ENCODE measurements around the gene PTPRD.

The PTPRD gene

GRCh38 chr9:8738945-8739344 lies 1873.9 kb downstream of the PTPRD start:
- TF ChIP-seq TAF1 (IDR thresholded peaks at IDR 0.05; ENCODE audit: borderline replicate concordance, insufficient read depth, low read length) = no peak
- TF ChIP-seq POLR2AphosphoS5 (IDR thresholded peaks at IDR 0.05; ENCODE audit: low read depth, low read length) = no peak
- no peak for TF ChIP-seq FOXP2 (optimal IDR thresholded peaks at IDR 0.05; ENCODE audit: borderline replicate concordance, extremely low read depth, extremely low read length, insufficient read depth)
- no peak for TF ChIP-seq SIN3A (IDR thresholded peaks at IDR 0.05; ENCODE audit: borderline replicate concordance, insufficient read depth, low read length)
- no peak for TF ChIP-seq REST (IDR thresholded peaks at IDR 0.05; ENCODE audit: insufficient read depth in 1 of 2, low read depth in 2 of 2, low read length in 2 of 2)

- TF ChIP-seq TAF1 (IDR thresholded peaks at IDR 0.05; ENCODE audit: borderline replicate concordance, insufficient read depth, low read length) = no peak
- TF ChIP-seq POLR2AphosphoS5 (IDR thresholded peaks at IDR 0.05; ENCODE audit: low read depth, low read length) = no peak
- no peak for TF ChIP-seq REST (IDR thresholded peaks at IDR 0.05; ENCODE audit: insufficient read depth in 1 of 2, low read depth in 2 of 2, low read length in 2 of 2)
- TF ChIP-seq SIN3A (IDR thresholded peaks at IDR 0.05; ENCODE audit: borderline replicate concordance, insufficient read depth, low read length) = no peak
- no peak for TF ChIP-seq FOXP2 (optimal IDR thresholded peaks at IDR 0.05; ENCODE audit: borderline replicate concordance, extremely low read depth, extremely low read length, insufficient read depth)
These were observed 1876.0 kb downstream of the PTPRD start for GRCh38 chr9:8736805-8737204.

- TF ChIP-seq REST (IDR thresholded peaks at IDR 0.05; ENCODE audit: insufficient read depth in 1 of 2, low read depth in 2 of 2, low read length in 2 of 2) (no peak), POLR2AphosphoS5 (IDR thresholded peaks at IDR 0.05; ENCODE audit: low read depth, low read length) (no peak), SIN3A (IDR thresholded peaks at IDR 0.05; ENCODE audit: borderline replicate concordance, insufficient read depth, low read length) (no peak), FOXP2 (optimal IDR thresholded peaks at IDR 0.05; ENCODE audit: borderline replicate concordance, extremely low read depth, extremely low read length, insufficient read depth) (no peak), TAF1 (IDR thresholded peaks at IDR 0.05; ENCODE audit: borderline replicate concordance, insufficient read depth, low read length) (no peak)
These were observed 1878.0 kb downstream of the PTPRD start for GRCh38 chr9:8734760-8735159.

GRCh38 chr9:8733131-8733954 lies 1879.5 kb downstream of the PTPRD start:
- TF ChIP-seq REST (IDR thresholded peaks at IDR 0.05; ENCODE audit: insufficient read depth in 1 of 2, low read depth in 2 of 2, low read length in 2 of 2) (0 out of 4 replicates have a peak, but pooled peaks of 1 of the 2 experiments have one; percentile 13), SIN3A (IDR thresholded peaks at IDR 0.05; ENCODE audit: borderline replicate concordance, insufficient read depth, low read length) (no peak), FOXP2 (optimal IDR thresholded peaks at IDR 0.05; ENCODE audit: borderline replicate concordance, extremely low read depth, extremely low read length, insufficient read depth) (no peak), TAF1 (IDR thresholded peaks at IDR 0.05; ENCODE audit: borderline replicate concordance, insufficient read depth, low read length) (peak; percentile 52; the same call in 1 of the 2 replicates), POLR2AphosphoS5 (IDR thresholded peaks at IDR 0.05; ENCODE audit: low read depth, low read length) (no peak)

Data from PFSK-1 (cell line).